A549 treated with DMSO at 1 μM for 4 hours (cell line): ENCODE measurements around the gene TMEM170B. TPM values are rescaled to one million over a fixed set of nuclear protein-coding genes. Genes with fewer than 3 reads are reported as not detected.

Experiments used
- total RNA-seq: library from RNA; stranded (reverse); fragments of 200-300 nt; extraction: Qiagen RNA extraction; gene quantifications from 5 replicates; pipeline ENCODE4 v1.2.3, GENCODE V29; 2022; ENCODE audit warnings: low read depth

TMEM170B gene
- total RNA-seq: 0.71 to 1.3 TPM (median 0.95 TPM) in 5 replicates

GRCh38 chr6:11537229-11538051, at the start of gene TMEM170B:
TMEM170B (plus strand) TSS chr6:11537749; CDS start chr6:11538278, 529 bp downstream.

Other genes starting within 250 kb of the TMEM170B start
- 0.37 to 0.89 TPM (median 0.69 TPM) in 5 replicates for gene ADTRP, start 241.1 kb downstream of the TMEM170B start, total RNA-seq